ENCODE measurements around the gene RXFP4.
"Not testable (repeated sequence)": the region's sequence is repeated elsewhere in the genome, so short reads cannot be mapped to it uniquely, and the experiment has no call there.

The RXFP4 gene

DNA sequence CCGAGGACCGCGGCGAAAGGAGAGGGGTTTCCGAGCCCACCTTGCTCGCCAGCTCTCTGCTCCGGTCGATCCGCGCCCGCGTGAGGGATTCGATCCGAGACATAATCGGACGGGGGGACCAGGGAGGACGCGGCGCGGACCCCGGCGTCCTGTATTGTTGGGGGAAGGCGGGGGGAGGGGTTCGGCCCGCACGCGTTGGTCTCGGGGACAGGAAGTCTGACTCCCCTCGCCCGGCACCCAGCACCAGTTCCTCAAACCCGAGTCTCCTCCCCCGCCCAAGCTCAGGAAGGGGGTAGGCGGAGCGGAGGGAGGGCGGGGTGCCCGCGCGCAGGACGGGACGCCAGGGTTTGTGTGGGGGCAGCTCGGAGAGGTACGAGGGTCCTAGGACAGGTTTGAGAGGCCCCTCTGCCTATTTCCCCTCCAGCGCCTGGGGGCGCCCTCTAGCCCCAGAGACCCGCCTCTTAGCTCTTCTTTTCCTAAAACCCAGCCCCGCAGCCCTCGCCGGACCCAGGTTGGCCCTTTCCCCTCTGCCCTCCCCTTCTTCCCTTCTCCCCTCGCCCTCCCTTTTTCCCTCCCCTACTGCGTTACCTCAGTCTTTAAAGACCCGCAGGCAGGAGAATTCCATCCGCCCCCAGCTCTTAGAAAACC lies 37.0 kb downstream of the RXFP4 start, which contains the start of gene ARHGEF2:
Gene ARHGEF2 (minus strand): TSS at position 223 of the 648 bp plus-strand sequence. CDS start 120 bp downstream, at position 103.
- peak; percentile 78 for DNase-seq (ENCODE audit: low read depth)

DNA sequence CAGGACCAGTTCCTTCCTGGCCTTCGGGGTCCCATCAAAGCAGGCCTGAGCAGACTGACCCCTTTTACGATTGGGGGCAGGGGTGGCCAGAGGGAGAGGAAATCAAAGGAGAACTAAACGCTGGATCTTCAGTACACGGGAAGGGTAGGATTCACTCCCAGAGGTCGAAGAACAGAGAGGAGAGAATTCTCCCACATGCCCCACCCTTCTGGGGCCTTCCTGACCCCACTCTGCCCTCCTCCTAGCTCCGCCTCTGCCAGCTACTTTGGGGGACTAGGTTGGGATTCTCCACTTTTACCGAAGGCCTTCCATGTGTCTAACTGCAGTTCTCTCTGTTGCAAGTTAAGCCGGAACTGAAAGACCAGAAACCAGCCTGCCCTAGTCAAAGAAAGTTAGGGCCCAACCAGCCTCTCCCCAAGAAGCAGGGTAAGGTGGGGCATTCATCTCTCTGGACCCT lies 37.6 kb downstream of the RXFP4 start:
- DNase-seq (ENCODE audit: low read depth), result no peak

DNA sequence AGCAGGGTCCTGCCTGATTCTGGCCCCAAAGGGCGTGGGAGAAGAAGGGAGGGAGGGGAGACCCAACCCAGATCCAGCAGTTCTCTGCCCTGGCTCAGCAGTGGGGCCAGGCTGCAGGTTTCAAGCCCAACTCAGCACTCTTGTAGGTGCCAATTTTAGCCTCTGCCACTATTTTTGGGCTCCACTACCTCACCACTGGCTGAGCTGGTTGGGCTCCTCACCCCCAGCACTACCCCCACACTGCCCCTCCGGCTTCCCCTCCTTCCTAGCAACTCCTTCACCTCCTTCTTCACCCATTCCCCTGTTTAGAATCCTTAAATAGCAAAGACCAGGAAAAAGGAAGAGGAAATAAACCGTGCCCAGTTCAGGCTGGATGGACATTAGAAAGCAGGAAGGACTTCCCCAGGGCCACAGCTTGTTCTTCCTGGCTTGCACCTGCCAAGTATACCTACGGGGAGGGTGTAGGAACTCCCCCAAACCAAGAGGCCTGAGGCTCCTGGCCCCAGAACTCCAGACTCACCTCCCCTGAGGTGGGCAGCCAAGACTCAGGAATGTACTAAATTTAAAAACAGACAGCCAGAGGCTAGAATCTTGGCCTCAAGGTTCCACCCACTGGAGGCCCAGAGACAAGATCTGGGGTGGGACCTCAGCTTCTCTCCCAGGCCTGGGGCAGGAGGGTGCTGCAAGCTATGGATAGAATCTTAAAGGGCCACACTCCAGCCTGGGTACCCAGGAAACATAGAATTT lies 38.3 kb downstream of the RXFP4 start:
- no peak for DNase-seq (ENCODE audit: low read depth)

DNA sequence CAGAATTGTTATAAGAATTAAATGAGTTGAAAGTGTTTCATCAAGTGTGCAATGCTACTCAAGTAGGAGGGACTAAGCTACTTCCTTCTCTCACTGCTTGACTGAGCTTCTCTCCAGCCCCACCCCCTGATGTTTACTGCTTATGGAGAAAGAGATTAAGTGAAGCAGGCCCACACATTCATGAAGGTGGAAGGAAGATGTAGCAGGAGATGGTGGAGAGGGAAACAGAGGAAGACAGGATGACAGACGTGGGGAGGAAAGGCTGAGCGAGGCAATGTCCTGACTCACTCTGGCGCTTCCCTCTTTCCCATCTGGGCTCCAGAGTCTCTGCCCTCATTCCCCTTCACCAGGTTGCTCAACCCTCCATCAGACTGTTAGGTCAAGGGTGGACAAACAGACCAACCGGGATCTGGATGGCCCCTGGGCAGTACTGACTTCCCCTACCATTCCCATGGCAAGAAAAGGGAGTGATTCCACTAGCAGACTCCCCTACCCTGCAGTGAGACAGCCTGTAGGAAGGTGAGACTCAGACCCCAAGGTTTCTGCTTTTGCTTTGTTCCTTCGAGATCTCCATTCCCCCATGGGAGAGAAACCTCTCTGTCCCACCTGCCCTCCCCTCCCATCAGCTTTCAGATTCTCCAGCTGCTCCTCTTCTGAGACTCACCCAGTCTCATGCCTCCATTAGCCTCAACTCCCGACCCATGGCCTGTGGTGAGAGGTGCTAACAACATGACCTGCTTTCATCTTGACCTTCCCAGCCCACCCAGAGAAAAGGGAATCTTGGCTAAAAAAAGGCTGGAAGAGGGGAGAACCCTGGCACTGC lies 40.0 kb downstream of the RXFP4 start:
- DNase-seq (ENCODE audit: low read depth), result no peak

DNA sequence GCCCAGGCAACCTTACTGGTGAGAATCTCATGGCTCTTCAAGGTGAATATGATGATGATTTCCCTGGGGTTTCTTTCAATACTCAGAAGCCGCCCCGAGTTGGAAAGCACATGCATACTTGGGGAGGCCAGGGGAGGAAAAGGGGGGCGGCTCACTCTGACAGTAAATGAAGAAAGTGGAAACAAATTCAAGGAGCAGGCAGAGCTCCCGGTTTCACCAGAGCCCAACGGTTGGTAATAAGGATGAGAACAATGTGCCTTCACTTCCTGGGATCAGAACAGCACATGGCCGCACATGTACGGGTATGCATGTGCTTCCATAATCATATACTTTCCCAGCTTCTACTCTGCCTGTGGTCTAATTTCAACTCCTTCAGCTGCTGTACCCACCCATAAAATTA lies 40.7 kb downstream of the RXFP4 start:
- DNase-seq (ENCODE audit: low read depth), result no peak

DNA sequence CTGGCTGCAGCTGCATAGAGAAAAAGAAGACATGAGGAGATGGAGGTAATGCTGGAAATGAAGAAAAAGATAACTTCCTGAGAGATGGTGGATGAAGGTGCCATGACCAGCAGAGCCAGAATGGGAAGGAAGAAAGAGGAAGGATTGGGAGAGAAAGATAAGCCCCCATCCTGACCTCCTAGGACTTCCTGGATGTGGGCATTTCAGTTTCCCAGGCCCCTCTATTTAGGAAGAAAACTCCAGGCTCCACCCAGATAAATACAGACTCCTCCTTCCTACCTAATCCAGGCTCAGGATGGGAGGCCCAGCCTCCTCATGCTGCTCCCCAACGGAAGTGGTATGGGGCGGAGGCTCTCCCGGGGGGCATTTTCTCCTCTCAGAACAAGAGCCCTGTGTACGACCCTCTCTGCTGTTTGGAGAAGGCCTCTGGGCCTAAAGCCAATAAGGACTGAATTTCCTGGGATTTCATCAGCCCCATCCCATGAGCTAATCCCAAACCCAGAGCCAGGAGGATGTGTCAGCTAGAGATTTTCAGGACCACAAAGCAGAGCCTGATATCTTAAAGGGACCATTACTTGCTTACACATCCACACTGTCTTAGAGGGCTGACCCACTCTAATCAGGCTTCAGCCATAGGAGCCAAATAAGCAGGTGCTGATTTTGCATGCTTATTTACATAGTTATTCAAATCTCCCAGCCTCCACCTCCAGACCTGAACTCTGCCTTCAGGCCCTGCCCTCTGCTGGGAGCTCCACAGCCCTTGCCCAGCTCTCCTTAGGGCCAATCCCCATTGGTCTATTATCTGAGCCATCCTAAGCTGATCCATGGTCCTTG lies 42.0 kb downstream of the RXFP4 start:
- no peak for DNase-seq (ENCODE audit: low read depth)

DNA sequence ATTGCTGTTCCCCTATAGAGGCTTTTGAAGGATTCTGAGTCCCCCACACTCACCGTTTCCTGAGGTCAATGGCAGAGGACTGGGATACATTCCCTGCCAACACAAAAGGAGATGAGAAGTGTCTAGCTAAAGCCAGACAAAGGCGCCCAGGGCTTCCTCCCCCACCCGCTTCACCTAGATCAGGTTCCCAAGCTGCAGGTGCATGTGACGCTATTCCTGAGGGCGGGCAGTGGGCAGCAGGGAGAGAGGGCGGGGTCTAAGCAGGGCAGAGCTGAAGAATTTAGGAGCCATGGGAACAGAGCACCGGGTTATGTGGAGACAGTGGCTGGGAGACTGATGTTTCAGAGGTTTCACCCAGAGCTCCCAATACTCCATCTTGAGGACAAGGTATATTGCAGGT lies 42.9 kb downstream of the RXFP4 start:
- DNase-seq (ENCODE audit: low read depth), result no peak

DNA sequence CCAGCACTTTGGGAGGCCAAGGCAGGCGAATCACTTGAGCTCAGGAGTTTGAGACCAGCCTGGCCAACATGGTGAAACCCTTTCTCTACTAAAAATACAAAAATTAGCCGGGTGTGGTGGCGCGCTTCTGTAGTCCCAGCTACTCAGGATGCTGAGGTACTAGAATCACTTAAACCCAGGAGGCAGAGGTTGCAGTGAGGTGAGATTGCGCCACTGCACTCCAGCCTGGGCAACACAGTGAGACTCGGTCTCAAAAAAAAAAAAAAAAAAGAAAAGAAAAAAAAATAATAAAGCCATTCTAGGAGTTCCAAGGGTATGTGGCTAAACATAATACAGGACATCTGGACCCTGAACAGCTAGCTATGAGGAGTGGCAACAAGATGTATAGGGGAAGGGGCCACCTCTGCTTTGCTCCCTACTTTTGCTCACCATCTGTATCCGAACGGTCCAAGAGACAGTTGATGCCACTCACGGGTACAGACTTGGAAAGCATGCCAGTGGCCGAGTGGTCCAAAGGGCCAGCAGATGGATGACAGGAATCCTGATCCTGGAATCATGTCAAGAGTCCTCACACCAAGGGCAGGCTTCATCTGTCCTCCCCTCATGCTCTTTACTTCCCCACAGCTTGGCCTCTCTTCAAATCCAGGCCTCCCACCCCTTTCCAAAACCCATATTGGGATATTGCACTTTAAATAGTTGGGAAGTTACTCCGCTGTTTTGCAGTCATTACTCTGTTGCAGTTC lies 43.6 kb downstream of the RXFP4 start:
- not testable (repeated sequence) for DNase-seq (ENCODE audit: low read depth)

DNA sequence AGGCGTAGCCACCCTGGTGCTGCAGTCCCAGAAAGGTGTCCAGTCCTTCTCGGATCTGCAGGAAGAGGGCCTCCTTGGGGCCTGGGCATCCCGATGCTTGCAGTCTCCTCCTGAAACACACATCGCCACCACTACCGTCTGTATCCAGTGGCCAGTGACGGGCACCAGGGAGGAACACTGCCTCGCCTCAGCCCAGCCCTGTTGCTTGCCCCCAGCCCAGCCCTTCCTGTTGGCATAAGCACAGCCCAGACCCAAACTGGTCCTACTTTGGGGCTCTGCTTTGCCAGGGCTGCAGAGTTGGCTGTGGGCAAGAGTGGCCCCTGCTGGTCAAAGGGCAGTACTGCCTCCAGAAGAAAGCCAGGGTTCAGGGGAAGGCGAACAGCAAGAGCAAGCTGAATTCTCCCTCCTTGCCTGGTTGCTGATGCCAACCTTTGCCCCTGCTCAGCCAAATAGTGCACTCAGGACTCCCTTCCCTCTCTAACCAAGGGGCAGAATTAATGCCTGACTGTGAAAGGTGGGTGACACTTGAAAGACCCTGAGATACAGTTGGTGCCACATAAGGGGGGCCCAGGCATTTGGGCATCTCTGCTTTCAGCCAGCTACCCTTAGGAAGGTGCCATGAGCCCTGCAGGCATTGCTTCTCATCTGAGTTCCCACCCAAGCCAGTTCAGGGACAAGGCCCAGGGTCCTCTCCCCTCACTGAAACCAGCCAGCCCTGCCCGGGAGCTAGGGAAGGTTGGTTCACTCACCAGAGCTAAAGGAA lies 48.0 kb downstream of the RXFP4 start:
- peak; percentile 69 for DNase-seq (ENCODE audit: low read depth)

DNA sequence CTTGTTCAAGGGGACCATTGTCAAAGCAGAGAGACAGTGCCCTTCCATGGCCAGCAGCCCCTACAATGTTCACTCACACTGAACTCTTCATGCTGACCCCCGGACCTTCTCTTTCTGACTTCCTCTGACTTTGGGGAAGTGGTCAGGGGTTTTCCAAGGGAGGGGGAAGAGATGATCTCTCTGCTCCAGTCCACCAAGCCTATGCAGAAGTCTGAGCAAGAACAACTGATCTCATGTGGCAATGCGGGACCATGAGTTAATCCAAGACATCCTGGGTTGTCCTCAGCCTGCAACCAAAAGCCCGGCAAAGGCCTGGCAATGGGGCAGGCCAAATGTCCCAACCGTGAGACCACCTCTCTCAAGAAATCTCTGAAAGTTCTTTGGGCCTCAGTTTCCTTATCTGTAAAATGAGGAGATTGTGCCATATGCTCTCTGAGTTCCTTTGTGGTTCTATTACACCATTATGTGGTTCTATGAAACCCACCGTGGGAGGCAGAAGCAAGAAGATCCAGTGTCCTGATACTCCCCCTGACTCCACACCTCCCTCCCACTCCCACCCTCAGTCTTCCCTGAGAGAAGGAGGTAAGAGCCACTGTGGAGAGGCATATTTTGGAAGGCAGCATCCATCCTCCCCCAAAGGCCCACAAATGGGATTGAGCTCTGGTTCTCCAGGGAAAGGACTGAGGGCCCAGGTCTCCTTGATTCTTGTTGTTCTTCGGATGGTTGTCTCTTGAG lies 48.7 kb downstream of the RXFP4 start:
- DNase-seq (ENCODE audit: low read depth), result no peak

Data from activated T-cell treated with anti-CD3 and anti-CD28 coated beads for 48 hours (primary cell).